HEK293 (cell line): ENCODE results near the gene CTSZ.
A peak's percentile ranks its signal among the peaks of the same experiment; 100 is the strongest.

Experiments
- CTCF ChIA-PET: fragments of 350-600 bp; formaldehyde crosslinking; extraction: SDS; loops from one replicate; lab custom pipeline; 2021; ENCODE audit warnings: antibody characterized with exemption; lab: Yijun Ruan, JAX
- POLR2A ChIA-PET: fragments of 300-600 bp; formaldehyde crosslinking; extraction: SDS; loops from one replicate; lab custom pipeline; 2020; ENCODE audit warnings: antibody characterized with exemption, inconsistent platforms; lab: Yijun Ruan, JAX
- H3K27ac ChIP-seq: fragments of 200-500 bp; sonication (Bioruptor generic); 2 replicates; pipeline ENCODE4 v1.5.1; 2014; ENCODE audit warnings: low read depth, low read length, control low read depth, inconsistent platforms; ENCODE audit errors: extremely low read depth
- H3K36me3 ChIP-seq, 2 experiments: fragments of 200-500 bp in 1 of 2; sonication (Bioruptor generic) in 1 of 2; 1 replicate in 1 of 2; 2 replicates in 1 of 2; pipeline ENCODE4 v1.5.1; 2014 to 2017; ENCODE audit warnings: inconsistent platforms in 2 of 2, low read length in 2 of 2; ENCODE audit not compliant: control insufficient read depth in 2 of 2, insufficient read depth in 1 of 2
- H3K4me1 ChIP-seq: fragments of 200-500 bp; sonication (Bioruptor generic); 2 replicates; pipeline ENCODE4 v1.5.1; 2014; ENCODE audit warnings: mild to moderate bottlenecking, low read length, inconsistent platforms; ENCODE audit not compliant: control insufficient read depth, insufficient read depth
- H3K4me3 ChIP-seq: 2 replicates; pipeline ENCODE4 v1.5.1; 2011; ENCODE audit warnings: low read depth, mild to moderate bottlenecking, control low read depth, low read length, moderate library complexity
- H3K9me3 ChIP-seq: fragments of 200-500 bp; sonication (Bioruptor generic); 2 replicates; pipeline ENCODE4 v1.5.1; 2014; ENCODE audit warnings: low read depth, low read length, inconsistent platforms; ENCODE audit not compliant: control insufficient read depth, insufficient read depth
- BCL11A ChIP-seq: fragments of 450-650 bp; formaldehyde crosslinking; IDR thresholded peaks from 2 replicates; pipeline ENCODE4 v1.5.1; 2016; ENCODE audit warnings: low read depth, missing biosample characterization, missing genetic modification characterization
- SCRT2 ChIP-seq: fragments of 450-650 bp; formaldehyde crosslinking; IDR thresholded peaks from 2 replicates; pipeline ENCODE4 v1.5.1; 2016; ENCODE audit warnings: missing biosample characterization, missing genetic modification characterization
- ZNF16 ChIP-seq: fragments of 450-650 bp; formaldehyde crosslinking; IDR thresholded peaks from 2 replicates; pipeline ENCODE4 v1.5.1; 2016; ENCODE audit warnings: low read depth, missing biosample characterization, missing genetic modification characterization
- ZNF19 ChIP-seq: fragments of 450-650 bp; formaldehyde crosslinking; IDR thresholded peaks from 2 replicates; pipeline ENCODE4; 2016; ENCODE audit warnings: missing biosample characterization, missing genetic modification characterization, low read depth
- ZNF239 ChIP-seq: fragments of 450-650 bp; formaldehyde crosslinking; IDR thresholded peaks from 2 replicates; pipeline ENCODE4 v1.5.1; 2016; ENCODE audit warnings: missing biosample characterization, missing genetic modification characterization
- ZNF266 ChIP-seq: fragments of 450-650 bp; formaldehyde crosslinking; IDR thresholded peaks from 2 replicates; pipeline ENCODE4 v1.5.1; 2016; ENCODE audit warnings: missing biosample characterization, missing genetic modification characterization, low read depth
- ZNF274 ChIP-seq, 2 experiments: fragments of 200-500 bp in 1 of 2; fragments of 450-650 bp in 1 of 2; sonication (Bioruptor generic) in 1 of 2; formaldehyde crosslinking in 1 of 2; IDR thresholded peaks; 2 replicates each; pipeline versions ENCODE4 v1.5.1 to v1.6.1; 2014 to 2016; ENCODE audit warnings: borderline replicate concordance in 1 of 2, inconsistent platforms in 1 of 2, low read length in 1 of 2, missing biosample characterization in 1 of 2, missing genetic modification characterization in 1 of 2
- ZNF292 ChIP-seq: fragments of 450-650 bp; formaldehyde crosslinking; IDR thresholded peaks from 2 replicates; pipeline ENCODE4 v1.5.1; 2016; ENCODE audit warnings: low read depth, missing biosample characterization, missing genetic modification characterization, borderline replicate concordance
- ZNF335 ChIP-seq: fragments of 450-650 bp; formaldehyde crosslinking; conservative IDR thresholded peaks from 2 replicates; pipeline ENCODE4 v1.5.1; 2016; ENCODE audit warnings: missing biosample characterization, missing genetic modification characterization
- ZNF560 ChIP-seq: fragments of 450-650 bp; formaldehyde crosslinking; IDR thresholded peaks from 2 replicates; pipeline ENCODE4 v1.5.1; 2017; ENCODE audit warnings: missing biosample characterization, missing genetic modification characterization, borderline replicate concordance
- ZNF600 ChIP-seq: fragments of 450-650 bp; formaldehyde crosslinking; IDR thresholded peaks from 2 replicates; pipeline ENCODE4 v1.5.1; 2016; ENCODE audit warnings: missing biosample characterization, missing genetic modification characterization
- ZNF677 ChIP-seq: fragments of 450-650 bp; IDR thresholded peaks from 2 replicates; pipeline ENCODE4 v1.5.0; 2018; ENCODE audit warnings: missing biosample characterization, mild to moderate bottlenecking, missing genetic modification characterization, moderate library complexity
- TF ChIP-seq, protein P1 (sequence below): fragments of 450-650 bp; formaldehyde crosslinking; IDR thresholded peaks from 2 replicates; pipeline ENCODE4 v1.5.1; 2016; ENCODE audit warnings: missing biosample characterization, missing genetic modification characterization
- TF ChIP-seq, protein P2 (sequence below): fragments of 450-650 bp; formaldehyde crosslinking; IDR thresholded peaks from 2 replicates; pipeline ENCODE4 v1.5.1; 2017; ENCODE audit warnings: missing biosample characterization, missing genetic modification characterization
- TF ChIP-seq, protein P3 (sequence below): fragments of 450-650 bp; formaldehyde crosslinking; IDR thresholded peaks from 2 replicates; pipeline ENCODE4 v1.5.1; 2017; ENCODE audit warnings: missing biosample characterization, missing genetic modification characterization
- TF ChIP-seq, protein P4 (sequence below): fragments of 450-650 bp; formaldehyde crosslinking; IDR thresholded peaks from 2 replicates; pipeline ENCODE4 v1.5.1; 2016; ENCODE audit warnings: missing biosample characterization, missing genetic modification characterization
- TF ChIP-seq, protein P5 (sequence below): fragments of 450-650 bp; formaldehyde crosslinking; IDR thresholded peaks from 2 replicates; pipeline ENCODE4 v1.5.1; 2016; ENCODE audit warnings: missing biosample characterization, missing genetic modification characterization
- TF ChIP-seq, protein P6 (sequence below): fragments of 450-650 bp; IDR thresholded peaks from 2 replicates; pipeline ENCODE4 v1.5.1; 2018; ENCODE audit warnings: missing biosample characterization, missing genetic modification characterization

The CTSZ gene

DNA sequence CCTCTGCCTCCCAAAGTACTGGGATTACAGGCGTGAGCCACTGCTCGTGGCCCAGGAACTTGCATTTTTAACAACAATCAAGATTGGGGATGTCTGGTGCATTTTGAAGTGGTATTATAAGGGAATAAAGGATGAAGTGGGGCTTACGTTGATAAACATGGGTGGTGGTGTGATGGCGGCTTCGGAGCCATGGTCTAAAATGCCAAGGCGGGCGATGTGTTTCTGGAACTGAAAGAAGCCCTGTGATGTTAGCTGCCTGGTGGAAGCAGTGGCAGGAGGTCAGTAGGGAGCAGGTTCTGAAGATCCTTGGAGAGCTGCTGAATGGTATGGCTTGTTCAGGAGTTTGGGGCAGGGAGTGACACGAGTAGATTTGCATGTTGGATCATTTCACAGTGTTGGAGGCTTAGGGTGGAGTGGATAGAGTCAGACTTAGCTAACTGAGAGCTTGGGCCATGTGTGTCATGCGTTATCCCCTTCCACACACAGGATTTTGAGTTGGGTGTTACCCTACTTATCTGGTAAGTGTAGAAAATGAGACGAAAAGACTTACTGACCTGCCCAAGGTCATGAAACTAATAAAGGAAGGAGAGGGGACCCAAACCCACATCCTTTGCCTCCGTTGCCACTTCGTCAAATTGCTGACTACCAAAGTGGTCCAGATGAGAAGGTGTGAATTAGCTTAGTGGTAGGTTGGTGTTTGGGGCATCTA lies 24.5 kb downstream of the CTSZ start:
- no peaks in the 10 kb centered on the region for H3K9me3 ChIP-seq
- peak overlapping the region; percentile 84; the same call in 1 of the 2 replicates for H3K4me3 ChIP-seq
- TF ChIP-seq, protein P1, sequence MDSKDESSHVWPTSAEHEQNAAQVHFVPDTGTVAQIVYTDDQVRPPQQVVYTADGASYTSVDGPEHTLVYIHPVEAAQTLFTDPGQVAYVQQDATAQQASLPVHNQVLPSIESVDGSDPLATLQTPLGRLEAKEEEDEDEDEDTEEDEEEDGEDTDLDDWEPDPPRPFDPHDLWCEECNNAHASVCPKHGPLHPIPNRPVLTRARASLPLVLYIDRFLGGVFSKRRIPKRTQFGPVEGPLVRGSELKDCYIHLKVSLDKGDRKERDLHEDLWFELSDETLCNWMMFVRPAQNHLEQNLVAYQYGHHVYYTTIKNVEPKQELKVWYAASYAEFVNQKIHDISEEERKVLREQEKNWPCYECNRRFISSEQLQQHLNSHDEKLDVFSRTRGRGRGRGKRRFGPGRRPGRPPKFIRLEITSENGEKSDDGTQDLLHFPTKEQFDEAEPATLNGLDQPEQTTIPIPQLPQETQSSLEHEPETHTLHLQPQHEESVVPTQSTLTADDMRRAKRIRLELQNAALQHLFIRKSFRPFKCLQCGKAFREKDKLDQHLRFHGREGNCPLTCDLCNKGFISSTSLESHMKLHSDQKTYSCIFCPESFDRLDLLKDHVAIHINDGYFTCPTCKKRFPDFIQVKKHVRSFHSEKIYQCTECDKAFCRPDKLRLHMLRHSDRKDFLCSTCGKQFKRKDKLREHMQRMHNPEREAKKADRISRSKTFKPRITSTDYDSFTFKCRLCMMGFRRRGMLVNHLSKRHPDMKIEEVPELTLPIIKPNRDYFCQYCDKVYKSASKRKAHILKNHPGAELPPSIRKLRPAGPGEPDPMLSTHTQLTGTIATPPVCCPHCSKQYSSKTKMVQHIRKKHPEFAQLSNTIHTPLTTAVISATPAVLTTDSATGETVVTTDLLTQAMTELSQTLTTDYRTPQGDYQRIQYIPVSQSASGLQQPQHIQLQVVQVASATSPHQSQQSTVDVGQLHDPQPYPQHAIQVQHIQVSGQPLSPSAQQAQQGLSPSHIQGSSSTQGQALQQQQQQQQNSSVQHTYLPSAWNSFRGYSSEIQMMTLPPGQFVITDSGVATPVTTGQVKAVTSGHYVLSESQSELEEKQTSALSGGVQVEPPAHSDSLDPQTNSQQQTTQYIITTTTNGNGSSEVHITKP (tag by site-specific recombination), result peak; percentile 60
- TF ChIP-seq ZNF600 (tag by site-specific recombination) (peak; percentile 16; the same call in 1 of the 2 replicates), ZNF266 (no peak), ZNF16 (no peak)
- TF ChIP-seq, protein P2, sequence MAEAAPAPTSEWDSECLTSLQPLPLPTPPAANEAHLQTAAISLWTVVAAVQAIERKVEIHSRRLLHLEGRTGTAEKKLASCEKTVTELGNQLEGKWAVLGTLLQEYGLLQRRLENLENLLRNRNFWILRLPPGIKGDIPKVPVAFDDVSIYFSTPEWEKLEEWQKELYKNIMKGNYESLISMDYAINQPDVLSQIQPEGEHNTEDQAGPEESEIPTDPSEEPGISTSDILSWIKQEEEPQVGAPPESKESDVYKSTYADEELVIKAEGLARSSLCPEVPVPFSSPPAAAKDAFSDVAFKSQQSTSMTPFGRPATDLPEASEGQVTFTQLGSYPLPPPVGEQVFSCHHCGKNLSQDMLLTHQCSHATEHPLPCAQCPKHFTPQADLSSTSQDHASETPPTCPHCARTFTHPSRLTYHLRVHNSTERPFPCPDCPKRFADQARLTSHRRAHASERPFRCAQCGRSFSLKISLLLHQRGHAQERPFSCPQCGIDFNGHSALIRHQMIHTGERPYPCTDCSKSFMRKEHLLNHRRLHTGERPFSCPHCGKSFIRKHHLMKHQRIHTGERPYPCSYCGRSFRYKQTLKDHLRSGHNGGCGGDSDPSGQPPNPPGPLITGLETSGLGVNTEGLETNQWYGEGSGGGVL, result no peak
- TF ChIP-seq, protein P3, sequence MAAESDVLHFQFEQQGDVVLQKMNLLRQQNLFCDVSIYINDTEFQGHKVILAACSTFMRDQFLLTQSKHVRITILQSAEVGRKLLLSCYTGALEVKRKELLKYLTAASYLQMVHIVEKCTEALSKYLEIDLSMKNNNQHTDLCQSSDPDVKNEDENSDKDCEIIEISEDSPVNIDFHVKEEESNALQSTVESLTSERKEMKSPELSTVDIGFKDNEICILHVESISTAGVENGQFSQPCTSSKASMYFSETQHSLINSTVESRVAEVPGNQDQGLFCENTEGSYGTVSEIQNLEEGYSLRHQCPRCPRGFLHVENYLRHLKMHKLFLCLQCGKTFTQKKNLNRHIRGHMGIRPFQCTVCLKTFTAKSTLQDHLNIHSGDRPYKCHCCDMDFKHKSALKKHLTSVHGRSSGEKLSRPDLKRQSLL (tag by site-specific recombination), result no peak
- CTCF ChIA-PET, result interaction anchor here (0.9 kb wide), 1 partner anchor 473 kb away, joined by 3 read pairs; no protein-coding TSS in a partner anchor
- peaks cover 6 to 30% of the 10 kb centered on the region in 2 experiments; a peak in 2 of 3 replicates for H3K36me3 ChIP-seq
- no peaks in the 10 kb centered on the region for H3K4me1 ChIP-seq
- no peak overlapping the region for H3K27ac ChIP-seq
- POLR2A ChIA-PET, result interaction anchor here (0.7 to 3.0 kb wide), 2 partner anchors 17 to 50 kb away, joined by 3 to 14 read pairs; partner anchors contain the start of gene ATP5F1E

DNA sequence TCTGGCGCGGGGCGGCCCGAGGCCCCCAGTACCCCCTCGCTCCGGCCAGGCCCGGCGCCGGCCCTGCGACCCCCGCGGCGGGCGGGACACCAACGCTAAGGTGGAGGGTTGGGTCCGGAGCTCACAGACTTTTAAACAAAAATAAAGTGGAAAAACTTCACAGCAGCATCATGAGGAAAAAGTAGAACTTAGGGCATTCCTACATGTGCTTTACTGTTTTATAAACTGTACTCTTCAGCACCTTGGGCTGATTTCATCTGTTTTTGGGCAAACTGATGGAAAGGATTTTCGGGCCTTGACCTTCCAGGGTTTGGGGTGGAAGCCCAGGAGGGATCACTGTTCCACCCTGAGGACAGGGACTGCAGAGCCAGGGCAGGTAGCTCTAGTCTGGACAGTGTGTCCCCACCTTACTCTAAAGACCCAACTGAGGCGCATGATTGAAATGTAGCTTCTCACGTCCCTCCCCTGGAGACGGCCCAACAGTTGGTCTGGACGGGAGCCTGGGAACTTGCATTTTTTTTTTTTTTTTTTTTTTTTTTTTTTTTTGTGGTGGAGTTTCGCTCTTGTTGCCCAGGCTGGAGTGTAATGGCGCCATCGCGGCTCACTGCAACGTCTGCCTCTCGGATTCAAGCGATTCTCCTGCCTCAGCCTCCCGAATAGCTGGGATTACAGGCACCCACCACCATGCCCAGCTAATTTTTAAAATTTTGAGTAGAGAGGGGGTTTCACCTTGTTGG lies 25.3 kb downstream of the CTSZ start:
- H3K27ac ChIP-seq, result peak overlapping the region; percentile 77; the same call in 1 of the 2 replicates
- H3K4me1 ChIP-seq, result no peaks in the 10 kb centered on the region
- peak overlapping the region; percentile 84 for H3K4me3 ChIP-seq
- H3K9me3 ChIP-seq, result no peaks in the 10 kb centered on the region
- ChIA-PET CTCF (interaction anchor here (0.6 to 0.9 kb wide), 3 partner anchors 474 to 512 kb away, joined by 3 to 6 read pairs (median 3); no protein-coding TSS in a partner anchor), POLR2A (interaction anchor here (0.6 to 3.0 kb wide), 2 partner anchors 26 to 50 kb away, joined by 6 to 14 read pairs; partner anchors contain the start of gene ATP5F1E)
- peaks cover 6 to 22% of the 10 kb centered on the region in 2 experiments; a peak in 2 of 3 replicates for H3K36me3 ChIP-seq
- TF ChIP-seq SCRT2 (peak; percentile 63; the same call in 1 of the 2 replicates), ZNF274 (IDR thresholded peaks at IDR 0.05; ENCODE audit: low read length) (no peak), ZNF274 (tag by site-specific recombination; IDR thresholded peaks at IDR 0.05; ENCODE audit: borderline replicate concordance) (no peak), ZNF239 (no peak), ZNF292 (no peak), ZNF560 (tag by site-specific recombination) (no peak), ZNF600 (tag by site-specific recombination) (peak; percentile 27; the same call in 1 of the 2 replicates), ZNF19 (tag by site-specific recombination) (no peak), BCL11A (tag by site-specific recombination) (no peak), ZNF677 (tag by site-specific recombination) (no peak), ZNF335 (tag by site-specific recombination) (peak; percentile 69)
- TF ChIP-seq, protein P4, sequence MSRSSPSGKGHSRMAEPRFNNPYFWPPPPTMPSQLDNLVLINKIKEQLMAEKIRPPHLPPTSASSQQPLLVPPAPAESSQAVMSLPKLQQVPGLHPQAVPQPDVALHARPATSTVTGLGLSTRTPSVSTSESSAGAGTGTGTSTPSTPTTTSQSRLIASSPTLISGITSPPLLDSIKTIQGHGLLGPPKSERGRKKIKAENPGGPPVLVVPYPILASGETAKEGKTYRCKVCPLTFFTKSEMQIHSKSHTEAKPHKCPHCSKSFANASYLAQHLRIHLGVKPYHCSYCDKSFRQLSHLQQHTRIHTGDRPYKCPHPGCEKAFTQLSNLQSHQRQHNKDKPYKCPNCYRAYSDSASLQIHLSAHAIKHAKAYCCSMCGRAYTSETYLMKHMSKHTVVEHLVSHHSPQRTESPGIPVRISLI (tag by site-specific recombination), result peak; percentile 93
- TF ChIP-seq, protein P5, sequence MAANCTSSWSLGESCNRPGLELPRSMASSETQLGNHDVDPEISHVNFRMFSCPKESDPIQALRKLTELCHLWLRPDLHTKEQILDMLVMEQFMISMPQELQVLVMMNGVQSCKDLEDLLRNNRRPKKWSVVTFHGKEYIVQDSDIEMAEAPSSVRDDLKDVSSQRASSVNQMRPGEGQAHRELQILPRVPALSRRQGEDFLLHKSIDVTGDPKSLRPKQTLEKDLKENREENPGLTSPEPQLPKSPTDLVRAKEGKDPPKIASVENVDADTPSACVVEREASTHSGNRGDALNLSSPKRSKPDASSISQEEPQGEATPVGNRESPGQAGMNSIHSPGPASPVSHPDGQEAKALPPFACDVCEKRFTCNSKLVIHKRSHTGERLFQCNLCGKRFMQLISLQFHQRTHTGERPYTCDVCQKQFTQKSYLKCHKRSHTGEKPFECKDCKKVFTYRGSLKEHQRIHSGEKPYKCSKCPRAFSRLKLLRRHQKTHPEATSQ, result no peak
- TF ChIP-seq, protein P6, sequence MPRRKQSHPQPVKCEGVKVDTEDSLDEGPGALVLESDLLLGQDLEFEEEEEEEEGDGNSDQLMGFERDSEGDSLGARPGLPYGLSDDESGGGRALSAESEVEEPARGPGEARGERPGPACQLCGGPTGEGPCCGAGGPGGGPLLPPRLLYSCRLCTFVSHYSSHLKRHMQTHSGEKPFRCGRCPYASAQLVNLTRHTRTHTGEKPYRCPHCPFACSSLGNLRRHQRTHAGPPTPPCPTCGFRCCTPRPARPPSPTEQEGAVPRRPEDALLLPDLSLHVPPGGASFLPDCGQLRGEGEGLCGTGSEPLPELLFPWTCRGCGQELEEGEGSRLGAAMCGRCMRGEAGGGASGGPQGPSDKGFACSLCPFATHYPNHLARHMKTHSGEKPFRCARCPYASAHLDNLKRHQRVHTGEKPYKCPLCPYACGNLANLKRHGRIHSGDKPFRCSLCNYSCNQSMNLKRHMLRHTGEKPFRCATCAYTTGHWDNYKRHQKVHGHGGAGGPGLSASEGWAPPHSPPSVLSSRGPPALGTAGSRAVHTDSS (tag by site-specific recombination), result no peak
